K562 (cell line): Measurements from ENCODE around the gene FAF2. TPM values are rescaled to one million over a fixed set of nuclear protein-coding genes. Genes with fewer than 3 reads are reported as not detected.

Experiments
- ATAC-seq: fragments of 200-7000 bp; cut with Tn5 transposase; 3 replicates; pipeline ENCODE4 v1.9.1; 2020; ENCODE audit warnings: moderate library complexity
- BruUV-seq: library from RNA; stranded (reverse); fragments of 400-500 nt; replicated peaks from 2 replicates; lab custom pipeline; 2021; lab: Mats Ljungman, UMichigan
- CTCF ChIA-PET: fragments of 300-600 bp; formaldehyde crosslinking; extraction: SDS; loops from one replicate; lab custom pipeline; 2021; ENCODE audit warnings: low intra/inter-chr PET ratio; lab: Yijun Ruan, JAX
- POLR2A ChIA-PET: fragments of 300-600, 350-650 bp; sonication (Branson Sonifier 250); formaldehyde crosslinking; extraction: SDS; loops from one replicate; lab custom pipeline; 2021; ENCODE audit warnings: antibody characterized with exemption, inconsistent platforms; lab: Yijun Ruan, JAX
- DNase-seq, 4 experiments: peaks; one replicate each; pipeline versions ENCODE4 v3.0.0 to v3.0.0-alpha.2; 2011 to 2018; ENCODE audit warnings: low spot score in 3 of 4, mixed read lengths in 3 of 4; ENCODE audit errors: extremely low read depth in 1 of 4
- FAIRE-seq: peaks from 2 replicates; lab custom pipeline; 2011; peaks lifted over from hg19 to GRCh38; lab: Jason Lieb, UNC
- H2AFZ ChIP-seq: 2 replicates; pipeline ENCODE4 v1.6.0; 2011; ENCODE audit warnings: low read depth, low read length, control low read depth, inconsistent platforms
- H3K27ac ChIP-seq: fragments of 200-600 bp; 3 replicates; pipeline ENCODE4 v1.8.0; 2011; ENCODE audit warnings: low read depth, mild to moderate bottlenecking, control low read depth, inconsistent platforms, low read length, moderate library complexity, mixed read lengths; ENCODE audit errors: extremely low read depth
- H3K27me3 ChIP-seq, 2 experiments: fragments of 300-600 bp in 1 of 2; 2 replicates in 1 of 2; 3 replicates in 1 of 2; pipeline versions ENCODE4 v1.6.0 to v1.8.0; 2011; ENCODE audit warnings: inconsistent platforms in 2 of 2, low read length in 2 of 2, mild to moderate bottlenecking in 1 of 2, mixed read lengths in 1 of 2, moderate library complexity in 1 of 2; ENCODE audit not compliant: control insufficient read depth in 2 of 2, insufficient read depth in 2 of 2
- H3K36me3 ChIP-seq: fragments of 300-600 bp; 3 replicates; pipeline ENCODE4 v1.8.0; 2011; ENCODE audit warnings: mild to moderate bottlenecking, low read length, inconsistent platforms; ENCODE audit not compliant: control insufficient read depth, insufficient read depth
- H3K4me1 ChIP-seq, 2 experiments: fragments of 200-600 bp in 1 of 2; replicated peaks in 1 of 2; 2 replicates in 1 of 2; 3 replicates in 1 of 2; pipeline versions ENCODE4 v1.5.1 to v1.8.0; 2011; ENCODE audit warnings: inconsistent platforms in 2 of 2, low read length in 2 of 2, mild to moderate bottlenecking in 1 of 2, mixed read lengths in 1 of 2, moderate library complexity in 1 of 2; ENCODE audit not compliant: control insufficient read depth in 2 of 2, insufficient read depth in 2 of 2
- H3K4me2 ChIP-seq: 2 replicates; pipeline ENCODE4 v1.6.1; 2011; ENCODE audit warnings: low read length, control low read depth, inconsistent platforms, mixed read lengths; ENCODE audit not compliant: insufficient read depth
- H3K4me3 ChIP-seq: fragments of 200-600 bp; sonication (generic), shearing (Covaris generic); 2 replicates; pipeline ENCODE4 v1.5.1; 2016; ENCODE audit warnings: control low read depth, inconsistent platforms
- H3K79me2 ChIP-seq: fragments of 200-600 bp; 3 replicates; pipeline ENCODE4 v1.8.0; 2011; ENCODE audit warnings: low read length, inconsistent platforms; ENCODE audit not compliant: control insufficient read depth, insufficient read depth
- H3K9ac ChIP-seq, 2 experiments: 2 replicates each; pipeline versions ENCODE4 v1.6.0 to v1.6.1; 2011; ENCODE audit warnings: low read depth in 2 of 2, low read length in 2 of 2, control low read depth in 1 of 2, inconsistent platforms in 1 of 2, mild to moderate bottlenecking in 1 of 2, mixed read lengths in 1 of 2; ENCODE audit not compliant: insufficient read depth in 1 of 2
- H3K9me1 ChIP-seq: one replicate; pipeline ENCODE4 v1.6.0; 2011; ENCODE audit warnings: inconsistent platforms, mild to moderate bottlenecking, low read length, moderate library complexity; ENCODE audit not compliant: control insufficient read depth, insufficient read depth
- H3K9me3 ChIP-seq: replicated peaks from 2 replicates; pipeline ENCODE4 v1.5.1; 2011; ENCODE audit warnings: low read depth, low read length, inconsistent platforms; ENCODE audit not compliant: control insufficient read depth, insufficient read depth
- H4K20me1 ChIP-seq: replicated peaks from 2 replicates; pipeline ENCODE4 v1.6.1; 2011; ENCODE audit warnings: low read length, inconsistent platforms, mixed read lengths; ENCODE audit not compliant: control insufficient read depth, insufficient read depth
- ATF4 ChIP-seq: fragments of 450-650 bp; formaldehyde crosslinking; IDR thresholded peaks from 2 replicates; pipeline ENCODE4 v1.4.0; 2022; ENCODE audit warnings: mild to moderate bottlenecking, moderate library complexity
- DDX20 ChIP-seq: fragments of 450-650 bp; IDR thresholded peaks from 2 replicates; pipeline ENCODE4 v1.6.1; 2016; ENCODE audit warnings: missing genetic modification characterization, low read depth, mild to moderate bottlenecking, missing compliant biosample characterization, moderate library complexity
- ETV6 ChIP-seq, 3 experiments: fragments of 150-350 bp in 1 of 3; sonication (generic) in 1 of 3; formaldehyde crosslinking in 1 of 3; IDR thresholded peaks; 2 replicates each; pipeline versions ENCODE4 v1.6.1 to v1.8.0; 2014 to 2022; ENCODE audit warnings: borderline replicate concordance in 2 of 3, low read depth in 2 of 3, antibody characterized with exemption in 1 of 3, low read length in 1 of 3, mild to moderate bottlenecking in 1 of 3, missing genetic modification reagents in 1 of 3
- HNRNPUL1 ChIP-seq: fragments of 200-400 bp; formaldehyde crosslinking; IDR thresholded peaks from 2 replicates; pipeline ENCODE4 v1.6.1; 2017; ENCODE audit warnings: low read length
- KAT8 ChIP-seq: fragments of 450-650 bp; IDR thresholded peaks from 2 replicates; pipeline ENCODE4 v1.6.1; 2016; ENCODE audit warnings: low read depth, mild to moderate bottlenecking
- KDM1A ChIP-seq, 2 experiments: fragments of 450-650 bp; IDR thresholded peaks; 2 replicates each; pipeline ENCODE4 v1.6.1; 2016; ENCODE audit warnings: mild to moderate bottlenecking in 2 of 2
- NCOA6 ChIP-seq: fragments of 450-650 bp; IDR thresholded peaks from 2 replicates; pipeline ENCODE4 v1.6.1; 2017; ENCODE audit warnings: mild to moderate bottlenecking
- NR0B1 ChIP-seq: fragments of 450-650 bp; IDR thresholded peaks from one replicate; pipeline ENCODE4 v1.6.1; 2018; ENCODE audit warnings: mild to moderate bottlenecking, moderate library complexity; ENCODE audit not compliant: partially characterized antibody
- PHB2 ChIP-seq: fragments of 450-650 bp; IDR thresholded peaks from 2 replicates; pipeline ENCODE4 v1.6.1; 2017; ENCODE audit warnings: low read depth
- RAD51 ChIP-seq: fragments of 450-650 bp; IDR thresholded peaks from 2 replicates; pipeline ENCODE4 v1.7.1; 2016; ENCODE audit warnings: low read depth, mild to moderate bottlenecking, borderline replicate concordance
- YY1 ChIP-seq, 3 experiments: IDR thresholded peaks; 2 replicates each; pipeline ENCODE4 v1.6.1; 2011; ENCODE audit warnings: low read length in 2 of 3, mild to moderate bottlenecking in 2 of 3, moderate library complexity in 2 of 3, borderline replicate concordance in 1 of 3, control low read depth in 1 of 3, low read depth in 1 of 3; ENCODE audit not compliant: insufficient read depth in 3 of 3, insufficient replicate concordance in 2 of 3, control insufficient read depth in 1 of 3, insufficient read length in 1 of 3; ENCODE audit errors: extremely low read depth in 1 of 3
- ZEB2 ChIP-seq: fragments of 450-650 bp; IDR thresholded peaks from 2 replicates; pipeline ENCODE4 v1.6.1; 2016
- WGBS: fragments of 100-300 bp; shearing (Covaris generic); methylation state at CpG from one replicate; pipeline ENCODE4 v1.1.6; 2016; ENCODE audit warnings: low coverage, mixed read lengths; ENCODE audit not compliant: insufficient coverage; ENCODE audit errors: missing lambda C conversion rate; 5-methylcytosine and 5-hydroxymethylcytosine counted together
- in situ Hi-C: fragments of 300-500 bp; cut with MboI; formaldehyde crosslinking; loops from 4 replicates; pipeline ENCODE4 v1.15.0; 2018; ENCODE audit warnings: inconsistent platforms, mixed read lengths
- intact Hi-C: fragments of 100-400 bp; cut with micrococcal nuclease; formaldehyde crosslinking; loops from 2 replicates; pipeline ENCODE4 v1.14.2; 2022
- polyA plus RNA-seq, 8 experiments: library from polyadenylated mRNA; depleted of rRNA in 4 of 8; stranded (reverse) in 5 of 8; unstranded in 3 of 8; fragments of >200 nt; fragmentation: Nextera tagmentation in 2 of 8; fragmentation: Illumina TruSeq in 1 of 8; extraction: Ambion mirVana in 2 of 8; extraction: Trizol in 1 of 8; gene quantifications; 2 replicates each; pipeline versions ENCODE4 v1.2.1 to v1.2.3, GENCODE V29; 2011 to 2014; ENCODE audit warnings: inconsistent platforms in 1 of 8, missing spikeins in 1 of 8
- total RNA-seq, 7 experiments: library from RNA; depleted of rRNA in 6 of 7; stranded (reverse); fragments of >200 nt in 6 of 7; fragmentation: Illumina TruSeq in 2 of 7; extraction: Trizol in 2 of 7; gene quantifications; 2 replicates each; pipeline versions ENCODE4 v1.2.1 to v1.2.3, GENCODE V29; 2011 to 2021; ENCODE audit warnings: low replicate concordance in 1 of 7

FAF2 gene
- total and polyA plus RNA-seq, 9 of the 15 experiments (the other 6 are each of a cell fraction or from before 2014, with no cell fraction given): 25.0 to 44.6 (median 36.1) TPM

GRCh38 chr5:176521286-176521685, 73.1 kb downstream of the FAF2 start:
- peaks cover 0 to 5% of the 10 kb centered on the region in 2 experiments; a peak in 2 of 5 replicates for H3K4me1 ChIP-seq
- no peaks in the 10 kb centered on the region for H3K79me2 ChIP-seq
- no peaks in the 10 kb centered on the region for H3K9me1 ChIP-seq
- intact Hi-C loops: no loop called here
- in situ Hi-C loops: no loop called here
- BruUV-seq: no TSS peak
- H2AFZ ChIP-seq: no peak overlapping the region
- H4K20me1 ChIP-seq: no peaks in the 10 kb centered on the region
- no peak overlapping the region for H3K4me3 ChIP-seq
- H3K27me3 ChIP-seq: peaks cover 13 to 20% of the 10 kb centered on the region in 2 experiments; a peak in 3 of 5 replicates
- no peaks in the 10 kb centered on the region for H3K36me3 ChIP-seq
- FAIRE-seq (no peak), ATAC-seq (no peak), DNase-seq (no peak)
- TF ChIP-seq NR0B1: no peak
- no peak for TF ChIP-seq KAT8
- TF ChIP-seq DDX20: no peak
- no peak for TF ChIP-seq PHB2
- TF ChIP-seq ETV6 (IDR thresholded peaks at IDR 0.05; ENCODE audit: borderline replicate concordance in 1 of 2, low read depth in 2 of 2, low read length in 1 of 2): no peak
- no peak for TF ChIP-seq ETV6 (CRISPR knock-in tag; IDR thresholded peaks at IDR 0.05; ENCODE audit: borderline replicate concordance)
- TF ChIP-seq ZEB2: no peak
- TF ChIP-seq NCOA6: no peak
- TF ChIP-seq HNRNPUL1: no peak
- no peak for TF ChIP-seq ATF4
- no peak for TF ChIP-seq RAD51
- TF ChIP-seq KDM1A (IDR thresholded peaks at IDR 0.05): no peak
- TF ChIP-seq YY1 (IDR thresholded peaks at IDR 0.05; ENCODE audit: borderline replicate concordance in 1 of 3, control insufficient read depth in 1 of 3, extremely low read depth in 1 of 3, insufficient read depth in 3 of 3, insufficient read length in 1 of 3, insufficient replicate concordance in 2 of 3, low read depth in 1 of 3, low read length in 2 of 3): no peak
- H3K27ac ChIP-seq: no peak overlapping the region
- no peak overlapping the region for H3K4me2 ChIP-seq
- 33% methylated on average over 6 of the region's 7 CpGs for WGBS
- H3K9ac ChIP-seq: no peak overlapping the region
- POLR2A ChIA-PET: interaction anchor here (0.8 to 1.4 kb wide), 5 partner anchors 10 to 18 kb away, joined by 3 to 5 read pairs (median 3); no protein-coding TSS in a partner anchor
- no peaks in the 10 kb centered on the region for H3K9me3 ChIP-seq
- CTCF ChIA-PET: no interaction called here
